Left lung (tissue), 10 donors: ENCODE measurements around the gene WDR27. TPM values are rescaled to one million over a fixed set of nuclear protein-coding genes. Genes with fewer than 3 reads are reported as not detected.

ENCODE experiments used
- ATAC-seq: fragments of 200-7000 bp; cut with Tn5 transposase; one replicate; pipeline ENCODE4 v1.9.1; 2020; ENCODE audit warnings: moderate library complexity
- DNase-seq, 4 donors: peaks; one replicate each; pipeline ENCODE4 v3.0.0-alpha.2; 2013 to 2020
- H3K27ac ChIP-seq, 2 donors: fragments of 200-600 bp; sonication (generic) in 1 of 2; one replicate each; pipeline versions ENCODE4 v1.5.0 to v1.8.0; 2020 to 2021
- H3K27me3 ChIP-seq, 2 donors: fragments of 200-600 bp; sonication (generic) in 1 of 2; one replicate each; pipeline versions ENCODE4 v1.5.0 to v1.8.0; 2020 to 2021
- H3K36me3 ChIP-seq, 2 donors: fragments of 200-600 bp; sonication (generic) in 1 of 2; one replicate each; pipeline versions ENCODE4 v1.5.0 to v1.8.0; 2020 to 2021
- H3K4me1 ChIP-seq, 2 donors: fragments of 200-600 bp; one replicate each; pipeline ENCODE4 v1.8.0; 2021
- H3K4me3 ChIP-seq, 2 donors: fragments of 200-600 bp; sonication (generic) in 1 of 2; one replicate each; pipeline versions ENCODE4 v1.5.0 to v1.8.0; 2020 to 2021; ENCODE audit warnings: mild to moderate bottlenecking in 1 of 2
- H3K9me3 ChIP-seq, 2 donors: fragments of 200-600 bp; sonication (generic) in 1 of 2; one replicate each; pipeline versions ENCODE4 v1.5.0 to v1.8.0; 2020 to 2021
- intact Hi-C, 2 donors: fragments of 100-400 bp; cut with DNase I; formaldehyde crosslinking; loops; one replicate each; pipeline versions ENCODE4 v1.11.2 to v1.14.2; 2022
- polyA plus RNA-seq, 6 donors: library from polyadenylated mRNA; unstranded; fragments of 120-200 nt; gene quantifications; one replicate each; pipeline ENCODE4 v1.2.1, GENCODE V29; 2013; ENCODE audit not compliant: insufficient read length in 6 of 6
- total RNA-seq, 2 donors: library from RNA; stranded (reverse); fragmentation: NEBNext Ultra II Directional; extraction: Animal tissue kit (Norgen Biotek cat#: 25700); gene quantifications; one replicate each; pipeline ENCODE4 v1.2.1, GENCODE V29; 2021
- TF ChIP-seq, protein P1 (sequence below), 2 donors: fragments of 200-600 bp; sonication (generic) in 1 of 2; IDR thresholded peaks; one replicate each; pipeline versions ENCODE4 v1.5.0 to v1.8.0; 2021; ENCODE audit warnings: antibody characterized with exemption in 2 of 2
- donor health status: DM: no; HTN: yes; CAD: no.
- donor health status: DM: no; HTN: no; CAD: no.

Gene WDR27
- total and polyA plus RNA-seq, 8 donors = 31.3 to 104 (median 86.3) TPM

GRCh38 chr6:169661391-169661756, 40.5 kb downstream of the WDR27 start:
- peaks cover 0 to 62% of the 10 kb centered on the region in 2 donors for H3K36me3 ChIP-seq
- no peak for ATAC-seq
- intact Hi-C loops = no loop called here
- no peak for DNase-seq
- H3K4me1 ChIP-seq = no peaks in the 10 kb centered on the region
- H3K27ac ChIP-seq = no peak overlapping the region
- H3K4me3 ChIP-seq = no peak overlapping the region
- no peaks in the 10 kb centered on the region for H3K27me3 ChIP-seq
- no peaks in the 10 kb centered on the region for H3K9me3 ChIP-seq
- TF ChIP-seq, protein P1, sequence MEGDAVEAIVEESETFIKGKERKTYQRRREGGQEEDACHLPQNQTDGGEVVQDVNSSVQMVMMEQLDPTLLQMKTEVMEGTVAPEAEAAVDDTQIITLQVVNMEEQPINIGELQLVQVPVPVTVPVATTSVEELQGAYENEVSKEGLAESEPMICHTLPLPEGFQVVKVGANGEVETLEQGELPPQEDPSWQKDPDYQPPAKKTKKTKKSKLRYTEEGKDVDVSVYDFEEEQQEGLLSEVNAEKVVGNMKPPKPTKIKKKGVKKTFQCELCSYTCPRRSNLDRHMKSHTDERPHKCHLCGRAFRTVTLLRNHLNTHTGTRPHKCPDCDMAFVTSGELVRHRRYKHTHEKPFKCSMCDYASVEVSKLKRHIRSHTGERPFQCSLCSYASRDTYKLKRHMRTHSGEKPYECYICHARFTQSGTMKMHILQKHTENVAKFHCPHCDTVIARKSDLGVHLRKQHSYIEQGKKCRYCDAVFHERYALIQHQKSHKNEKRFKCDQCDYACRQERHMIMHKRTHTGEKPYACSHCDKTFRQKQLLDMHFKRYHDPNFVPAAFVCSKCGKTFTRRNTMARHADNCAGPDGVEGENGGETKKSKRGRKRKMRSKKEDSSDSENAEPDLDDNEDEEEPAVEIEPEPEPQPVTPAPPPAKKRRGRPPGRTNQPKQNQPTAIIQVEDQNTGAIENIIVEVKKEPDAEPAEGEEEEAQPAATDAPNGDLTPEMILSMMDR (IDR thresholded peaks at IDR 0.05) = no peak

- intact Hi-C loops = no loop called here
- peaks cover 0 to 58% of the 10 kb centered on the region in 2 donors for H3K36me3 ChIP-seq
- TF ChIP-seq, protein P1 (IDR thresholded peaks at IDR 0.05) = no peak
Observed at GRCh38 chr6:169660751-169661390, 41.0 kb downstream of the WDR27 start.

DNA sequence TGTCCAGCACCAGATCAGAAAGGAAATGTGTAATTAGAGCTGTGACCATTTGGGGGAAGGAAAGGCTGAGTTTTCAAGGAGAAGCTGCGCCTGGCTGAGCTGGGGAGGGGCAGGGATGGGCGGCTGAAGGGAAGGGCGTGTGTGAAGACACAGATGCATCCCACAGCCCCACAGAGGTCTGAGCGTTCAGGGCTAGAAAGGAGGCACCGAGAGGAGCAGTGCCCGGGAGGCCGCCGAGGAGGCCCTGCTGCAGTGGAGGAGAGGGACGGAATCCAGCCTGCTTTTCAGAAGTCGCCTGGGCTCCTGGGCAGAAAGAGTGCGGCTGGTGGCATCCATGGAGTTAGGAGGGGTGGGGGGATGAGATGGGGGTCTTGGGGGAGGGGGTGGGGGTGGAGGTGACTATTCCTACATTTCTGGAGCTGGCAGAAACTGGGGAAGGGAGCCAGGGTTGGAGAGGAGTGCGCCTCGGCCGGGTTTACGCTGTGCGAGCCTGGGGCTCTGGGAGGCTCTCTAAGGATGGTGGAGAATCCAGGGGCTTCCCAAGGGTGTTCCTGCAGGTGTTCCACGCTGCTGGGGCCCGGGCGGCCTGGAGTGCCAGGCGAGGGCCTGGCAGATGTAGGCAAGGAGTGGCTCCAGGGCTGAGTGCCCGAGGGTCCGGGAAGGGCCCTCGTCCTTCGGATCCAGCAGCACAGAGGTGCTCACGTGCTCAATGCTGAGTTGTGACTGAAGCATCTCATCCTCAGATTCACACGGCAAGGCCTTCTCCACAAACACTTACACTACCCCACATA, 41.8 kb downstream of the WDR27 start:
- intact Hi-C loops = no loop called here
- Histone ChIP-seq H3K4me3 (no peak overlapping the region), H3K9me3 (no peaks in the 10 kb centered on the region), H3K27ac (no peak overlapping the region), H3K36me3 (peaks cover 0 to 51% of the 10 kb centered on the region in 2 donors), H3K27me3 (no peaks in the 10 kb centered on the region), H3K4me1 (no peaks in the 10 kb centered on the region)
- ATAC-seq (no peak), DNase-seq (no peak)
- TF ChIP-seq, protein P1 (IDR thresholded peaks at IDR 0.05) = no peak

More at GRCh38 chr6:169660751-169661390, 41.0 kb downstream of the WDR27 start:
- Histone ChIP-seq H3K9me3 (no peaks in the 10 kb centered on the region), H3K4me1 (no peaks in the 10 kb centered on the region), H3K27ac (no peak overlapping the region), H3K4me3 (no peak overlapping the region), H3K27me3 (no peaks in the 10 kb centered on the region)
- no peak for ATAC-seq
- peak in 1 of 4 donors; percentile 68 for DNase-seq

DNA sequence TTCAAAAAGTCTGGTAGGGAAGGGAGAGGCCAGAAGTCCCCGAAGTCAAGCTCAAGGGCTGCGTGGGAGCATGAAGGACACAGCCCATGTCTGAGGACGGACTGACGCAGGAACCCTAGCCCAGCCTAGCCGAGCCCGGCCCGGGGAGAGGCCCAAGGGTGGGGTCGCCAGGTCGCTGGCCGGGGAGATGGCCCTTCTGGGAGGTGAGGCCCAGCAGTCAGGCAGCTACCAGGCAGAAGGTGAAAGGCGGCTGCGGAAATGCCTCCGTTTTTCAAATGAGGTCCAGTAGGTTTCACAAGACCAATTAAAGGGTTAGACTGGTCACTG, 44.6 kb downstream of the WDR27 start:
- DNase-seq (peak in 1 of 4 donors; percentile 70), ATAC-seq (no peak)
- H3K4me3 ChIP-seq = no peak overlapping the region
- H3K27me3 ChIP-seq = no peaks in the 10 kb centered on the region
- H3K36me3 ChIP-seq = peaks cover 0 to 37% of the 10 kb centered on the region in 2 donors
- H3K4me1 ChIP-seq = peaks cover 0 to 4% of the 10 kb centered on the region in 2 donors
- no peak overlapping the region for H3K27ac ChIP-seq
- H3K9me3 ChIP-seq = no peaks in the 10 kb centered on the region
- TF ChIP-seq, protein P1 (IDR thresholded peaks at IDR 0.05) = no peak
- intact Hi-C loops = no loop called here

- no peak for DNase-seq
- no peak overlapping the region for H3K4me3 ChIP-seq
Observed at GRCh38 chr6:169656546-169657283, 45.1 kb downstream of the WDR27 start.

More at GRCh38 chr6:169656546-169657283, 45.1 kb downstream of the WDR27 start:
- intact Hi-C loops = no loop called here
- Histone ChIP-seq H3K27ac (no peak overlapping the region), H3K9me3 (no peaks in the 10 kb centered on the region), H3K27me3 (no peaks in the 10 kb centered on the region), H3K36me3 (peaks cover 0 to 37% of the 10 kb centered on the region in 2 donors), H3K4me1 (peaks cover 0 to 4% of the 10 kb centered on the region in 2 donors)
- no peak for ATAC-seq
- TF ChIP-seq, protein P1 (IDR thresholded peaks at IDR 0.05) = no peak
